K562 (cell line): ENCODE data around the gene RTBDN. TPM values are rescaled to one million over a fixed set of nuclear protein-coding genes. Genes with fewer than 3 reads are reported as not detected.

ENCODE experiments used
- BRD9 ChIP-seq: fragments of 450-650 bp; IDR thresholded peaks from 2 replicates; pipeline ENCODE4 v1.6.1; 2018; ENCODE audit warnings: low read depth; ENCODE audit not compliant: partially characterized antibody
- CBX2 ChIP-seq: fragments of 200-600 bp; sonication (generic); IDR thresholded peaks from one replicate; pipeline ENCODE4 v1.6.1; 2012; ENCODE audit warnings: mild to moderate bottlenecking, low read length, inconsistent platforms; ENCODE audit not compliant: insufficient read depth, poor library complexity, severe bottlenecking
- DEAF1 ChIP-seq: fragments of 450-650 bp; formaldehyde crosslinking; IDR thresholded peaks from 2 replicates; pipeline ENCODE4 v1.4.0; 2020; ENCODE audit warnings: mild to moderate bottlenecking, moderate library complexity
- HDAC2 ChIP-seq: fragments of 450-650 bp; IDR thresholded peaks from 2 replicates; pipeline ENCODE4 v1.6.1; 2016; ENCODE audit warnings: mild to moderate bottlenecking
- HIVEP1 ChIP-seq: fragments of 250-450 bp; sonication (Bioruptor Pico); IDR thresholded peaks from 2 replicates; pipeline ENCODE4 v1.4.0; 2020; ENCODE audit warnings: mild to moderate bottlenecking
- POLR2A ChIP-seq: fragments of 450-650 bp; conservative IDR thresholded peaks from 2 replicates; pipeline ENCODE4 v1.6.1; 2016
- RFX5 ChIP-seq: IDR thresholded peaks from 2 replicates; pipeline ENCODE4 v1.6.1; 2011; ENCODE audit warnings: low read depth, mild to moderate bottlenecking, improper control_type of control experiment, low read length
- RNF219 ChIP-seq: fragments of 250-450 bp; sonication (Bioruptor Pico); IDR thresholded peaks from 2 replicates; pipeline ENCODE4 v1.5.0; 2022; ENCODE audit warnings: mild to moderate bottlenecking
- ZBTB26 ChIP-seq: fragments of 450-650 bp; formaldehyde crosslinking; IDR thresholded peaks from 2 replicates; pipeline ENCODE4 v1.4.0; 2022; ENCODE audit warnings: missing genetic modification characterization
- ZBTB40 ChIP-seq, 2 experiments: fragments of 450-650 bp in 1 of 2; sonication (generic) in 1 of 2; formaldehyde crosslinking in 1 of 2; IDR thresholded peaks; 2 replicates each; pipeline versions ENCODE4 v1.7.1 to v1.9.0; 2016 to 2022; ENCODE audit warnings: inconsistent platforms in 1 of 2, mild to moderate bottlenecking in 1 of 2, missing genetic modification reagents in 1 of 2
- ZNF75A ChIP-seq: fragments of 450-650 bp; formaldehyde crosslinking; IDR thresholded peaks from 2 replicates; pipeline ENCODE4 v1.4.0; 2020; ENCODE audit warnings: mild to moderate bottlenecking
- polyA plus RNA-seq, 8 experiments: library from polyadenylated mRNA; depleted of rRNA in 4 of 8; stranded (reverse) in 5 of 8; unstranded in 3 of 8; fragments of >200 nt; fragmentation: Nextera tagmentation in 2 of 8; fragmentation: Illumina TruSeq in 1 of 8; extraction: Ambion mirVana in 2 of 8; extraction: Trizol in 1 of 8; gene quantifications; 2 replicates each; pipeline versions ENCODE4 v1.2.1 to v1.2.3, GENCODE V29; 2011 to 2014; ENCODE audit warnings: inconsistent platforms in 1 of 8, missing spikeins in 1 of 8
- total RNA-seq, 7 experiments: library from RNA; depleted of rRNA in 6 of 7; stranded (reverse); fragments of >200 nt in 6 of 7; fragmentation: Illumina TruSeq in 2 of 7; extraction: Trizol in 2 of 7; gene quantifications; 2 replicates each; pipeline versions ENCODE4 v1.2.1 to v1.2.3, GENCODE V29; 2011 to 2021; ENCODE audit warnings: low replicate concordance in 1 of 7

RTBDN gene
- total and polyA plus RNA-seq, 9 of the 15 experiments (the other 6 are each of a cell fraction or from before 2014, with no cell fraction given): 0.20 to 2.3 (median 0.72) TPM; not detected in 1

GRCh38 chr19:12785431-12786031, 48.8 kb downstream of the RTBDN start (continued):
- TF ChIP-seq RNF219 (no peak), ZBTB26 (CRISPR knock-in tag) (0 out of 2 replicates have a peak, but pooled peaks have one; percentile 1), DEAF1 (CRISPR knock-in tag) (no peak), HDAC2 (no peak), RFX5 (no peak), CBX2 (no peak), ZBTB40 (IDR thresholded peaks at IDR 0.05) (no peak), ZBTB40 (CRISPR knock-in tag; IDR thresholded peaks at IDR 0.05) (no peak), HIVEP1 (CRISPR knock-in tag) (peak; percentile 23; the same call in 1 of the 2 replicates), ZNF75A (no peak), POLR2A (no peak), BRD9 (no peak)
